Liver (tissue), 3 donors: Measurements from ENCODE around the gene ANTXR1.

Experiments
- EGR1 ChIP-seq, 2 donors: IDR thresholded peaks; 2 replicates each; pipeline ENCODE4 v1.6.1; 2016 to 2018; ENCODE audit warnings: antibody characterized with exemption in 2 of 2, low read depth in 2 of 2
- FOXA1 ChIP-seq: IDR thresholded peaks from 2 replicates; pipeline ENCODE4 v1.6.1; 2016; ENCODE audit warnings: antibody characterized with exemption
- GABPA ChIP-seq, 2 donors: IDR thresholded peaks in 1 of 2; conservative IDR thresholded peaks in 1 of 2; 2 replicates each; pipeline ENCODE4 v1.6.1; 2016; ENCODE audit warnings: antibody characterized with exemption in 2 of 2, mild to moderate bottlenecking in 1 of 2, moderate library complexity in 1 of 2
- JUND ChIP-seq, 2 donors: IDR thresholded peaks; 2 replicates each; pipeline ENCODE4 v1.6.1; 2016; ENCODE audit warnings: antibody characterized with exemption in 2 of 2
- NR2F2 ChIP-seq: IDR thresholded peaks from 2 replicates; pipeline ENCODE4 v1.6.1; 2016; ENCODE audit warnings: antibody characterized with exemption
- RAD21 ChIP-seq, 2 donors: IDR thresholded peaks; 2 replicates each; pipeline ENCODE4 v1.6.1; 2016; ENCODE audit warnings: antibody characterized with exemption in 2 of 2, mild to moderate bottlenecking in 2 of 2
- YY1 ChIP-seq: IDR thresholded peaks from 2 replicates; pipeline ENCODE4 v1.6.1; 2016; ENCODE audit warnings: antibody characterized with exemption, mild to moderate bottlenecking
- TF ChIP-seq, protein P1 (sequence below): IDR thresholded peaks from 2 replicates; pipeline ENCODE4 v1.6.1; 2016; ENCODE audit warnings: antibody characterized with exemption
- TF ChIP-seq, protein P2 (sequence below): fragments of 150-350 bp; IDR thresholded peaks from 2 replicates; pipeline ENCODE4 v1.5.1; 2017; ENCODE audit warnings: improper control_type of control experiment, low read depth, low read length; ENCODE audit not compliant: missing input control
- TF ChIP-seq, protein P3 (sequence below): IDR thresholded peaks from 2 replicates; pipeline ENCODE4 v1.6.1; 2016; ENCODE audit warnings: antibody characterized with exemption, mild to moderate bottlenecking
- TF ChIP-seq, protein P4 (sequence below): IDR thresholded peaks from 2 replicates; pipeline ENCODE4 v1.6.1; 2016; ENCODE audit warnings: antibody characterized with exemption
- TF ChIP-seq, protein P5 (sequence below): IDR thresholded peaks from 2 replicates; pipeline ENCODE4 v1.6.1; 2016; ENCODE audit warnings: antibody characterized with exemption
- donor health status: healthy.
- donor health status: healthy.

DNA sequence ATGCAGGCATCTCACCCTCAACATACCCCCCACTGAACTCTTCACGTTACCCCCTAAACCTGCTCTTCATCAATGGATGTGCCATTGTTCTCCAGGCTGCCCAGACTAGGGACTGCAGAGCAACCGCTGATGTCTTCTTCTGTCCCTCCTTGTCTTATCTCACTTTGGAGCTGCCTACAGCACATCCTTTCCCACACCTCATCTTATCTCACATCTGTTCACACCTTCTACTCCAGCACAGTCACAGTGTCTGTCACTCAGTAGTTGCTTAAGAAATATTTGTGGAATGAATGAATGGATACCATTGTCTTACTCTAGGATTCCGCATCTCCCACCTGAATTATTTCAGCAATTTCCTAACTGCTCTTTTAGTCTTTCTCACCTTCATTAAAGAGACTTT is 144.5 kb downstream of the ANTXR1 start:
- TF ChIP-seq, protein P1, sequence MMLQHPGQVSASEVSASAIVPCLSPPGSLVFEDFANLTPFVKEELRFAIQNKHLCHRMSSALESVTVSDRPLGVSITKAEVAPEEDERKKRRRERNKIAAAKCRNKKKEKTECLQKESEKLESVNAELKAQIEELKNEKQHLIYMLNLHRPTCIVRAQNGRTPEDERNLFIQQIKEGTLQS = no peak
- TF ChIP-seq, protein P2, sequence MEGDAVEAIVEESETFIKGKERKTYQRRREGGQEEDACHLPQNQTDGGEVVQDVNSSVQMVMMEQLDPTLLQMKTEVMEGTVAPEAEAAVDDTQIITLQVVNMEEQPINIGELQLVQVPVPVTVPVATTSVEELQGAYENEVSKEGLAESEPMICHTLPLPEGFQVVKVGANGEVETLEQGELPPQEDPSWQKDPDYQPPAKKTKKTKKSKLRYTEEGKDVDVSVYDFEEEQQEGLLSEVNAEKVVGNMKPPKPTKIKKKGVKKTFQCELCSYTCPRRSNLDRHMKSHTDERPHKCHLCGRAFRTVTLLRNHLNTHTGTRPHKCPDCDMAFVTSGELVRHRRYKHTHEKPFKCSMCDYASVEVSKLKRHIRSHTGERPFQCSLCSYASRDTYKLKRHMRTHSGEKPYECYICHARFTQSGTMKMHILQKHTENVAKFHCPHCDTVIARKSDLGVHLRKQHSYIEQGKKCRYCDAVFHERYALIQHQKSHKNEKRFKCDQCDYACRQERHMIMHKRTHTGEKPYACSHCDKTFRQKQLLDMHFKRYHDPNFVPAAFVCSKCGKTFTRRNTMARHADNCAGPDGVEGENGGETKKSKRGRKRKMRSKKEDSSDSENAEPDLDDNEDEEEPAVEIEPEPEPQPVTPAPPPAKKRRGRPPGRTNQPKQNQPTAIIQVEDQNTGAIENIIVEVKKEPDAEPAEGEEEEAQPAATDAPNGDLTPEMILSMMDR = no peak
- TF ChIP-seq YY1 (no peak), RAD21 (IDR thresholded peaks at IDR 0.05) (no peak), JUND (IDR thresholded peaks at IDR 0.05) (no peak), EGR1 (IDR thresholded peaks at IDR 0.05; ENCODE audit: low read depth in 2 of 2) (no peak), NR2F2 (no peak), FOXA1 (no peak), GABPA (IDR thresholded peaks at IDR 0.05 in 1 of 2, conservative IDR thresholded peaks at IDR 0.05 in 1 of 2) (no peak)
- TF ChIP-seq, protein P3, sequence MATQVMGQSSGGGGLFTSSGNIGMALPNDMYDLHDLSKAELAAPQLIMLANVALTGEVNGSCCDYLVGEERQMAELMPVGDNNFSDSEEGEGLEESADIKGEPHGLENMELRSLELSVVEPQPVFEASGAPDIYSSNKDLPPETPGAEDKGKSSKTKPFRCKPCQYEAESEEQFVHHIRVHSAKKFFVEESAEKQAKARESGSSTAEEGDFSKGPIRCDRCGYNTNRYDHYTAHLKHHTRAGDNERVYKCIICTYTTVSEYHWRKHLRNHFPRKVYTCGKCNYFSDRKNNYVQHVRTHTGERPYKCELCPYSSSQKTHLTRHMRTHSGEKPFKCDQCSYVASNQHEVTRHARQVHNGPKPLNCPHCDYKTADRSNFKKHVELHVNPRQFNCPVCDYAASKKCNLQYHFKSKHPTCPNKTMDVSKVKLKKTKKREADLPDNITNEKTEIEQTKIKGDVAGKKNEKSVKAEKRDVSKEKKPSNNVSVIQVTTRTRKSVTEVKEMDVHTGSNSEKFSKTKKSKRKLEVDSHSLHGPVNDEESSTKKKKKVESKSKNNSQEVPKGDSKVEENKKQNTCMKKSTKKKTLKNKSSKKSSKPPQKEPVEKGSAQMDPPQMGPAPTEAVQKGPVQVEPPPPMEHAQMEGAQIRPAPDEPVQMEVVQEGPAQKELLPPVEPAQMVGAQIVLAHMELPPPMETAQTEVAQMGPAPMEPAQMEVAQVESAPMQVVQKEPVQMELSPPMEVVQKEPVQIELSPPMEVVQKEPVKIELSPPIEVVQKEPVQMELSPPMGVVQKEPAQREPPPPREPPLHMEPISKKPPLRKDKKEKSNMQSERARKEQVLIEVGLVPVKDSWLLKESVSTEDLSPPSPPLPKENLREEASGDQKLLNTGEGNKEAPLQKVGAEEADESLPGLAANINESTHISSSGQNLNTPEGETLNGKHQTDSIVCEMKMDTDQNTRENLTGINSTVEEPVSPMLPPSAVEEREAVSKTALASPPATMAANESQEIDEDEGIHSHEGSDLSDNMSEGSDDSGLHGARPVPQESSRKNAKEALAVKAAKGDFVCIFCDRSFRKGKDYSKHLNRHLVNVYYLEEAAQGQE = no peak
- TF ChIP-seq, protein P4, sequence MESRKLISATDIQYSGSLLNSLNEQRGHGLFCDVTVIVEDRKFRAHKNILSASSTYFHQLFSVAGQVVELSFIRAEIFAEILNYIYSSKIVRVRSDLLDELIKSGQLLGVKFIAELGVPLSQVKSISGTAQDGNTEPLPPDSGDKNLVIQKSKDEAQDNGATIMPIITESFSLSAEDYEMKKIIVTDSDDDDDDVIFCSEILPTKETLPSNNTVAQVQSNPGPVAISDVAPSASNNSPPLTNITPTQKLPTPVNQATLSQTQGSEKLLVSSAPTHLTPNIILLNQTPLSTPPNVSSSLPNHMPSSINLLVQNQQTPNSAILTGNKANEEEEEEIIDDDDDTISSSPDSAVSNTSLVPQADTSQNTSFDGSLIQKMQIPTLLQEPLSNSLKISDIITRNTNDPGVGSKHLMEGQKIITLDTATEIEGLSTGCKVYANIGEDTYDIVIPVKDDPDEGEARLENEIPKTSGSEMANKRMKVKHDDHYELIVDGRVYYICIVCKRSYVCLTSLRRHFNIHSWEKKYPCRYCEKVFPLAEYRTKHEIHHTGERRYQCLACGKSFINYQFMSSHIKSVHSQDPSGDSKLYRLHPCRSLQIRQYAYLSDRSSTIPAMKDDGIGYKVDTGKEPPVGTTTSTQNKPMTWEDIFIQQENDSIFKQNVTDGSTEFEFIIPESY = no peak
- TF ChIP-seq, protein P5, sequence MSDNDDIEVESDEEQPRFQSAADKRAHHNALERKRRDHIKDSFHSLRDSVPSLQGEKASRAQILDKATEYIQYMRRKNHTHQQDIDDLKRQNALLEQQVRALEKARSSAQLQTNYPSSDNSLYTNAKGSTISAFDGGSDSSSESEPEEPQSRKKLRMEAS = no peak
